Thoracic aorta (tissue), 2 donors: ENCODE measurements around the gene EMX2. TPM values are rescaled to one million over a fixed set of nuclear protein-coding genes. Genes with fewer than 3 reads are reported as not detected.

Experiments
- ATAC-seq: fragments of 150-250 bp; one replicate; pipeline ENCODE4 v1.8.0; 2017; ENCODE audit warnings: low read depth; ENCODE audit not compliant: insufficient number of reproducible peaks, low FRiP score
- DNase-seq: peaks from one replicate; pipeline ENCODE4 v3.0.0-alpha.2; 2020; ENCODE audit warnings: low spot score
- H3K27ac ChIP-seq, 2 donors: fragments of 200-600 bp; sonication (generic); 1 replicate in 1 of 2; 2 replicates in 1 of 2; pipeline ENCODE4 v1.5.1; 2016; ENCODE audit warnings: mild to moderate bottlenecking in 2 of 2, moderate library complexity in 2 of 2
- H3K27me3 ChIP-seq: fragments of 200-600 bp; sonication (generic); replicated peaks from 2 replicates; pipeline ENCODE4 v1.6.0; 2016; ENCODE audit warnings: mild to moderate bottlenecking; ENCODE audit not compliant: insufficient read depth
- H3K36me3 ChIP-seq: fragments of 200-600 bp; sonication (generic); one replicate; pipeline ENCODE4 v1.5.1; 2016
- H3K4me1 ChIP-seq, 2 donors: fragments of 200-600 bp; sonication (generic); 1 replicate in 1 of 2; 2 replicates in 1 of 2; pipeline versions ENCODE4 v1.5.1 to v1.6.0; 2016; ENCODE audit warnings: low read depth in 2 of 2, mild to moderate bottlenecking in 1 of 2; ENCODE audit not compliant: control insufficient read depth in 1 of 2
- H3K4me3 ChIP-seq: fragments of 200-600 bp; sonication (generic); 2 replicates; pipeline ENCODE4 v1.5.1; 2016; ENCODE audit warnings: mild to moderate bottlenecking
- H3K9me3 ChIP-seq: fragments of 200-600 bp; sonication (generic); 2 replicates; pipeline ENCODE4 v1.5.1; 2016
- total RNA-seq, 2 donors: library from RNA; depleted of rRNA; stranded (reverse); fragments of >200 nt; gene quantifications; one replicate each; pipeline versions ENCODE4 v1.1.0 to v1.2.3, GENCODE V29; 2016
- TF ChIP-seq, protein P1 (sequence below): fragments of 200-600 bp; sonication (generic); IDR thresholded peaks from one replicate; pipeline ENCODE4 v1.5.1; 2019; ENCODE audit warnings: antibody characterized with exemption

EMX2 gene
- total RNA-seq, 2 donors from 2014 or later, result not detected

GRCh38 chr10:117563780-117564179, 21.2 kb downstream of the EMX2 start:
- DNase-seq, result no peak
- Histone ChIP-seq H3K36me3 (no peaks in the 10 kb centered on the region), H3K27ac (no peak overlapping the region), H3K4me1 (no peaks in the 10 kb centered on the region), H3K9me3 (no peaks in the 10 kb centered on the region), H3K27me3 (no peaks in the 10 kb centered on the region), H3K4me3 (no peak overlapping the region)
- ATAC-seq, result no peak
- TF ChIP-seq, protein P1, sequence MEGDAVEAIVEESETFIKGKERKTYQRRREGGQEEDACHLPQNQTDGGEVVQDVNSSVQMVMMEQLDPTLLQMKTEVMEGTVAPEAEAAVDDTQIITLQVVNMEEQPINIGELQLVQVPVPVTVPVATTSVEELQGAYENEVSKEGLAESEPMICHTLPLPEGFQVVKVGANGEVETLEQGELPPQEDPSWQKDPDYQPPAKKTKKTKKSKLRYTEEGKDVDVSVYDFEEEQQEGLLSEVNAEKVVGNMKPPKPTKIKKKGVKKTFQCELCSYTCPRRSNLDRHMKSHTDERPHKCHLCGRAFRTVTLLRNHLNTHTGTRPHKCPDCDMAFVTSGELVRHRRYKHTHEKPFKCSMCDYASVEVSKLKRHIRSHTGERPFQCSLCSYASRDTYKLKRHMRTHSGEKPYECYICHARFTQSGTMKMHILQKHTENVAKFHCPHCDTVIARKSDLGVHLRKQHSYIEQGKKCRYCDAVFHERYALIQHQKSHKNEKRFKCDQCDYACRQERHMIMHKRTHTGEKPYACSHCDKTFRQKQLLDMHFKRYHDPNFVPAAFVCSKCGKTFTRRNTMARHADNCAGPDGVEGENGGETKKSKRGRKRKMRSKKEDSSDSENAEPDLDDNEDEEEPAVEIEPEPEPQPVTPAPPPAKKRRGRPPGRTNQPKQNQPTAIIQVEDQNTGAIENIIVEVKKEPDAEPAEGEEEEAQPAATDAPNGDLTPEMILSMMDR, result no peak

- no peaks in the 10 kb centered on the region for H3K4me1 ChIP-seq
Observed at GRCh38 chr10:117565068-117565467, 22.5 kb downstream of the EMX2 start.

GRCh38 chr10:117568334-117568733, 25.8 kb downstream of the EMX2 start:
- ATAC-seq (no peak), DNase-seq (no peak)
- H3K27me3 ChIP-seq, result no peaks in the 10 kb centered on the region
- TF ChIP-seq, protein P1, result no peak
- no peak overlapping the region for H3K27ac ChIP-seq
- H3K9me3 ChIP-seq, result no peaks in the 10 kb centered on the region
- H3K4me3 ChIP-seq, result no peak overlapping the region
- H3K4me1 ChIP-seq, result no peaks in the 10 kb centered on the region
- no peaks in the 10 kb centered on the region for H3K36me3 ChIP-seq

More at GRCh38 chr10:117565068-117565467, 22.5 kb downstream of the EMX2 start:
- ATAC-seq, result no peak
- H3K4me3 ChIP-seq, result no peak overlapping the region
- DNase-seq, result no peak
- H3K36me3 ChIP-seq, result no peaks in the 10 kb centered on the region
- TF ChIP-seq, protein P1, result no peak
- H3K27ac ChIP-seq, result no peak overlapping the region
- no peaks in the 10 kb centered on the region for H3K9me3 ChIP-seq
- H3K27me3 ChIP-seq, result no peaks in the 10 kb centered on the region

DNA sequence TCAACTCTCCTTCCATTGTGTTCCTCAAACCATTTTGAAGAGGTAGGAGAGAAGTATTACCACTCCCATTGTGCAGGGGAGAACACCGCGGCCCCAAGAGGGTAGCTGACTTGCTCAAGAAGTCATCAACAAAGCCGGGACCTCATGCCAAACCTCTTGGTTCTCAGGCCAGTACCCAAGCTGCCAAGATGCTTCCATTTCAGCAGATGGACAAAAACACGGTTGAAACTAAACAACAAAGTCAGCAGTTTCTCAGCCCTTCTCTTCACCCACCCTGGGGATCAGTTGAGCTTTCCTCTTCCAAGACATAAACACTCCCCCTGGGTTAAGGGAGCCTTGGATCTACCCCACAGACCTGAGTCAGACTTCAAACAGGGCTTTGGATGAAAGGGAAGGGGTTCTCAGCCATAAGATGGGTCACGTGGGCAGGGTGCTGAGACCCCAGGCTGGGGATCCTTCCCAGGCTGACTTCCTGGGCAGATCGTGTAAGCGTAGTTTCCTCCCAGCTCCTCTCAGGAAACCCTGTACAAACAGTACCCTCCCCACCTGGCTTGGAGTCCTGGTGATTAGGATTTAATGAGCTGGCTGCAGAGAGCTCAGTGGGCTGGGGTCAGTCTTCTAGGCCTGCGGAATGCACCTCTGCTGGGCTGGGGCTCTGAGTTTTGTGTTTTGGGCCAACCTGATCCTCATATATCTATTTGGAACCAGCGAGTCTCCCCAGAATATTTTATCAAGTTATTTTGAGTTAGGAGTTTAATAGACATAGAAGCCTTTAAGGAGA, 27.3 kb downstream of the EMX2 start:
- H3K4me1 ChIP-seq, result no peaks in the 10 kb centered on the region
- DNase-seq (no peak), ATAC-seq (no peak)
- H3K27me3 ChIP-seq, result no peaks in the 10 kb centered on the region
- no peak overlapping the region for H3K27ac ChIP-seq
- H3K9me3 ChIP-seq, result no peaks in the 10 kb centered on the region
- H3K4me3 ChIP-seq, result no peak overlapping the region
- no peaks in the 10 kb centered on the region for H3K36me3 ChIP-seq
- TF ChIP-seq, protein P1, result no peak

DNA sequence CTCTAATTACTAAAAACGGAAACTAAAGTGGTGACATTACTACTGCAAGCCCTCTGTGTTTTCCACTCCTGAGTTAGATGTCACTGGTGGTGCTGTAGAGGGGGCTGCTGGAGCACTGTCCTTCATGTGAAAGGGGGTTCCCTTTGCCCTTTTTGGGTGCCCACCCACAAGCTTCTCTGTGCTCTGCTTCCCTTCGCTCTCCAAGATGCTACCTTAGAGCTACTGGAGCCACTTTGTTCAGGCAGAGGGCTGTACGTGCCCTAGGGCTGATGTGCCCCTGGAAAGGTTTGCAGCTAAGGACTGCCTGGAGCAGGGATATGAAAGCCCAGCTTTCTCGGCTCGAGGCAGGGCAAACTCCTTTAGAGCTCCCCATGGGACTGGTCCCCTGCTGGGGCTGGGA, 28.3 kb downstream of the EMX2 start:
- no peaks in the 10 kb centered on the region for H3K4me1 ChIP-seq
- TF ChIP-seq, protein P1, result no peak
- H3K36me3 ChIP-seq, result no peaks in the 10 kb centered on the region
- no peak overlapping the region for H3K4me3 ChIP-seq
- no peaks in the 10 kb centered on the region for H3K9me3 ChIP-seq
- DNase-seq, result no peak
- no peaks in the 10 kb centered on the region for H3K27me3 ChIP-seq
- ATAC-seq, result no peak
- H3K27ac ChIP-seq, result no peak overlapping the region
